ENCODE measurements around the gene MIPOL1.

- TF ChIP-seq, protein P1, sequence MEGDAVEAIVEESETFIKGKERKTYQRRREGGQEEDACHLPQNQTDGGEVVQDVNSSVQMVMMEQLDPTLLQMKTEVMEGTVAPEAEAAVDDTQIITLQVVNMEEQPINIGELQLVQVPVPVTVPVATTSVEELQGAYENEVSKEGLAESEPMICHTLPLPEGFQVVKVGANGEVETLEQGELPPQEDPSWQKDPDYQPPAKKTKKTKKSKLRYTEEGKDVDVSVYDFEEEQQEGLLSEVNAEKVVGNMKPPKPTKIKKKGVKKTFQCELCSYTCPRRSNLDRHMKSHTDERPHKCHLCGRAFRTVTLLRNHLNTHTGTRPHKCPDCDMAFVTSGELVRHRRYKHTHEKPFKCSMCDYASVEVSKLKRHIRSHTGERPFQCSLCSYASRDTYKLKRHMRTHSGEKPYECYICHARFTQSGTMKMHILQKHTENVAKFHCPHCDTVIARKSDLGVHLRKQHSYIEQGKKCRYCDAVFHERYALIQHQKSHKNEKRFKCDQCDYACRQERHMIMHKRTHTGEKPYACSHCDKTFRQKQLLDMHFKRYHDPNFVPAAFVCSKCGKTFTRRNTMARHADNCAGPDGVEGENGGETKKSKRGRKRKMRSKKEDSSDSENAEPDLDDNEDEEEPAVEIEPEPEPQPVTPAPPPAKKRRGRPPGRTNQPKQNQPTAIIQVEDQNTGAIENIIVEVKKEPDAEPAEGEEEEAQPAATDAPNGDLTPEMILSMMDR (IDR thresholded peaks at IDR 0.05; ENCODE audit: low read depth, low read length, missing input control): no peak
- TF ChIP-seq MAX (IDR thresholded peaks at IDR 0.05) (no peak), EGR1 (IDR thresholded peaks at IDR 0.05; ENCODE audit: low read depth in 2 of 2) (no peak), RAD21 (IDR thresholded peaks at IDR 0.05) (no peak), REST (IDR thresholded peaks at IDR 0.05) (no peak), ATF3 (IDR thresholded peaks at IDR 0.05) (no peak), JUND (IDR thresholded peaks at IDR 0.05) (no peak), SP1 (IDR thresholded peaks at IDR 0.05) (no peak), RXRA (IDR thresholded peaks at IDR 0.05) (no peak), TAF1 (conservative IDR thresholded peaks at IDR 0.05) (no peak), HNF4A (conservative IDR thresholded peaks at IDR 0.05) (no peak)
These were observed 12.1 kb upstream of the MIPOL1 start for GRCh38 chr14:37185670-37186069.
